ENCODE measurements around the gene NKAIN1. TPM values are rescaled to one million over a fixed set of nuclear protein-coding genes. Genes with fewer than 3 reads are reported as not detected.

NKAIN1 gene
- total RNA-seq, 4 donors from 2014 or later = not detected

DNA sequence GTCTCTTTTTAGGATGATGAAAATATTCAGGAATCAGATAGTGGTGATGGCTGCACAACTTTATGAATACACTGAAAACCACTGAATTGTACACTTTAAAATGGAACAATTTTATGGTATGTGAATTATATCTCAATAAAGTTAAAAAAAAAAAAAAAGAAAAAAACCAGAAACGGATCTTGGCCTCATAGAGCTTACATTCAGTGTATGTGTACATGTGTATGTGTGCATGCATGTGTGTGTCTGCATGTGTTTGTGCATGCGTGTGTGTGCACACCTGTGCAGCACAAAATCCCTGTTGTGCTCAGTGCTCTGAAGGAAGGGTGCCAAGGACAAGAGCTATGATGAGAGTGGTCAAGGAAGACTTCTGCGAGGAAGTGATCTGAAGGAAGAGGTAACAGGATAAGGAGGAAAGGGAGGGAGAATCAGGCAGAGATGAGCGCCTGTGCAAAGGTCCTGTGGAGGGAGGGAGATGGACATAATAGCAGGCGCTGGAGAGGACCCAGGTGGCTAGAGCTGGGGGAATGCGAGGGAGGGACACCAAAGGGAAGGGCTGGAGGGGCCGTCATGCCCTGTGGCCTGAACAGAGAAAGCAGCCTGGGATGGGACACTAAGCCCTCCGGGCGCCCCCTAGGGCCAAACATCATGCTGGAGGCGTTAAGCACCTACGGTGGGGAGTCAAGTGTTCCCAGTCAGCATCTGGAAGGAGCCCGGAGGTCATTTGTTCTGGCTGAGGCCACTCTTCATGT is 25.2 kb downstream of the NKAIN1 start:
- no peak for DNase-seq
- no peaks in the 10 kb centered on the region for H3K9me3 ChIP-seq
- TF ChIP-seq, protein P1, sequence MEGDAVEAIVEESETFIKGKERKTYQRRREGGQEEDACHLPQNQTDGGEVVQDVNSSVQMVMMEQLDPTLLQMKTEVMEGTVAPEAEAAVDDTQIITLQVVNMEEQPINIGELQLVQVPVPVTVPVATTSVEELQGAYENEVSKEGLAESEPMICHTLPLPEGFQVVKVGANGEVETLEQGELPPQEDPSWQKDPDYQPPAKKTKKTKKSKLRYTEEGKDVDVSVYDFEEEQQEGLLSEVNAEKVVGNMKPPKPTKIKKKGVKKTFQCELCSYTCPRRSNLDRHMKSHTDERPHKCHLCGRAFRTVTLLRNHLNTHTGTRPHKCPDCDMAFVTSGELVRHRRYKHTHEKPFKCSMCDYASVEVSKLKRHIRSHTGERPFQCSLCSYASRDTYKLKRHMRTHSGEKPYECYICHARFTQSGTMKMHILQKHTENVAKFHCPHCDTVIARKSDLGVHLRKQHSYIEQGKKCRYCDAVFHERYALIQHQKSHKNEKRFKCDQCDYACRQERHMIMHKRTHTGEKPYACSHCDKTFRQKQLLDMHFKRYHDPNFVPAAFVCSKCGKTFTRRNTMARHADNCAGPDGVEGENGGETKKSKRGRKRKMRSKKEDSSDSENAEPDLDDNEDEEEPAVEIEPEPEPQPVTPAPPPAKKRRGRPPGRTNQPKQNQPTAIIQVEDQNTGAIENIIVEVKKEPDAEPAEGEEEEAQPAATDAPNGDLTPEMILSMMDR (IDR thresholded peaks at IDR 0.05) = no peak
- no peak for TF ChIP-seq POLR2A (IDR thresholded peaks at IDR 0.05)
- H3K36me3 ChIP-seq = no peaks in the 10 kb centered on the region
- H3K4me3 ChIP-seq = no peak overlapping the region
- H3K27me3 ChIP-seq = no peaks in the 10 kb centered on the region
- no peak overlapping the region for H3K27ac ChIP-seq
- H3K4me1 ChIP-seq = peaks cover 0 to 8% (median 0%) of the 10 kb centered on the region in 4 donors

DNA sequence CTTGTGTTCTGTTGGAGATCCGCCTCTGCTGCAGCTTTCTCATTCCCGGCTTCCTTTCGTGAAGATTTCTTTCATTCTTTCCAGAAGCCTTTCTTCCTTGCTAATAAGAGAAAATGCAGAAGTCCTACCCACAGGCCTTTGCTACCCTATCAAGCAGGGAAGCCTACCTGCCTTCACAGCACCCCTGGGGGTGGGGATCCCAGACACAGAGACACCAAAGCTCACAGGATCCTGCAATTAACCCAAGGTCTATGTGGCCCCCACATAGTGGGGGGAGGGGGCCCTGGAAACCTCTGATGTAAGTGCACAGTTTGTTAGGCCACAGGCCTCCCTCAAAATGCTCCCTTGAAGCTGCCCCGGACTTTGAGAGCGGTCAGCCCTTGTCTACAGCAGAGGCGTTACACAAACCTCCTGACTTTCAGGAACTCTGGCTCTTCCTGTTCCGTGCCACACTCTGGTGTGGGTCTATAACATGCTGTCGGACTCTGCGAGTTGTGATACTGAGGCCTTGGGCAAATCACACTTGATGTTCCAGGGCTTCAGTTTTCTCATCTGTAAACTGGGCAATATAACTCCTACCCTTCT is 31.2 kb downstream of the NKAIN1 start:
- H3K36me3 ChIP-seq = no peaks in the 10 kb centered on the region
- H3K9me3 ChIP-seq = no peaks in the 10 kb centered on the region
- TF ChIP-seq POLR2A (IDR thresholded peaks at IDR 0.05) = no peak
- TF ChIP-seq, protein P1 (IDR thresholded peaks at IDR 0.05) = no peak
- no peak for DNase-seq
- no peak overlapping the region for H3K27ac ChIP-seq
- no peaks in the 10 kb centered on the region for H3K27me3 ChIP-seq
- H3K4me1 ChIP-seq = no peaks in the 10 kb centered on the region
- no peak overlapping the region for H3K4me3 ChIP-seq

- no peaks in the 10 kb centered on the region for H3K36me3 ChIP-seq
- TF ChIP-seq, protein P1 (IDR thresholded peaks at IDR 0.05) = no peak
- TF ChIP-seq POLR2A (IDR thresholded peaks at IDR 0.05) = no peak
- no peak overlapping the region for H3K4me3 ChIP-seq
- H3K27ac ChIP-seq = no peak overlapping the region
- H3K9me3 ChIP-seq = no peaks in the 10 kb centered on the region
- H3K27me3 ChIP-seq = no peaks in the 10 kb centered on the region
- no peak for DNase-seq
- no peaks in the 10 kb centered on the region for H3K4me1 ChIP-seq
Observed at GRCh38 chr1:31207569-31207968, 32.1 kb downstream of the NKAIN1 start.

DNA sequence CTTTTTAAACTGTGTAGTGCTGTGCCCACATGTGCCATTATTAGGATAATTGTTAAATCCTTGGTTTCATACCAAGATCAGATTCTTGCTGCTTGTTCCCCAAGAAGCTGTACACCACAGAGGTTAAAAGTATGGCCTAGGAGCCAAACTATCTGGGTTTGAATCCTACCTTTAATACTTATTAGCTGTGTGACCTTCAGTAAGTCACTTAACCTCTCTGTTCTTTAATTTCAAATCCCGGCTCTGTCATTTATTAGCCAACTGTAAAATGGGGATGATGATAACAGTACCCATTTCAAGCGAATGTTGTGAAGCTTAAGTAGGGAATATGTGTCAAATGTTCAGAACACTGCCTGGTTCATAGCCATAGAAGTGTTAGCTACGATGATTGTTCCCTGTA is 32.6 kb downstream of the NKAIN1 start:
- Histone ChIP-seq H3K4me1 (no peaks in the 10 kb centered on the region), H3K9me3 (no peaks in the 10 kb centered on the region), H3K36me3 (no peaks in the 10 kb centered on the region), H3K4me3 (no peak overlapping the region), H3K27ac (no peak overlapping the region), H3K27me3 (no peaks in the 10 kb centered on the region)
- DNase-seq = no peak
- no peak for TF ChIP-seq POLR2A (IDR thresholded peaks at IDR 0.05)
- TF ChIP-seq, protein P1 (IDR thresholded peaks at IDR 0.05) = no peak

GRCh38 chr1:31203215-31203614 is 36.5 kb downstream of the NKAIN1 start:
- Histone ChIP-seq H3K36me3 (no peaks in the 10 kb centered on the region), H3K27me3 (no peaks in the 10 kb centered on the region), H3K4me1 (no peaks in the 10 kb centered on the region), H3K4me3 (no peak overlapping the region), H3K9me3 (no peaks in the 10 kb centered on the region), H3K27ac (no peak overlapping the region)
- TF ChIP-seq, protein P1 (IDR thresholded peaks at IDR 0.05) = no peak
- no peak for TF ChIP-seq POLR2A (IDR thresholded peaks at IDR 0.05)
- DNase-seq = no peak
